ENCODE data around the gene BRCC3.
A peak's percentile ranks its signal among the peaks of the same experiment; 100 is the strongest.

The BRCC3 gene

GRCh38 chrX:155069414-155069813 is 1.9 kb upstream of the BRCC3 start:
- Histone ChIP-seq H3K9ac (ENCODE audit: insufficient read length) (no peak overlapping the region), H3K36me3 (ENCODE audit: insufficient read depth, low read length) (0 out of 2 replicates have a peak, but pooled peaks cover 3% of the 10 kb centered on the region), H3K9me3 (ENCODE audit: low read depth, low read length) (no peaks in the 10 kb centered on the region), H3K27ac (no peak overlapping the region), H3K4me3 (peak overlapping the region; percentile 86)
- DNase-seq (ENCODE audit: low read depth, low spot score), result no peak
- no peak for TF ChIP-seq EZH2 (IDR thresholded peaks at IDR 0.05)
- TF ChIP-seq FOXP2 (optimal IDR thresholded peaks at IDR 0.05; ENCODE audit: control extremely low read depth, extremely low read length, insufficient read depth), result no peak
- no peak for TF ChIP-seq POLR2AphosphoS5 (IDR thresholded peaks at IDR 0.05; ENCODE audit: borderline replicate concordance, low read depth, low read length)

- no peak for DNase-seq (ENCODE audit: low read depth, low spot score)
- no peaks in the 10 kb centered on the region for H3K9me3 ChIP-seq (ENCODE audit: low read depth, low read length)
- H3K9ac ChIP-seq (ENCODE audit: insufficient read length), result peak overlapping the region; percentile 75
- H3K36me3 ChIP-seq (ENCODE audit: insufficient read depth, low read length), result 0 out of 2 replicates have a peak, but pooled peaks cover 3% of the 10 kb centered on the region
- H3K27ac ChIP-seq, result no peak overlapping the region
- peak overlapping the region; percentile 86 for H3K4me3 ChIP-seq
- TF ChIP-seq POLR2AphosphoS5 (IDR thresholded peaks at IDR 0.05; ENCODE audit: borderline replicate concordance, low read depth, low read length) (no peak), EZH2 (IDR thresholded peaks at IDR 0.05) (no peak), FOXP2 (optimal IDR thresholded peaks at IDR 0.05; ENCODE audit: control extremely low read depth, extremely low read length, insufficient read depth) (no peak)
Measured at GRCh38 chrX:155070038-155070437, 1.3 kb upstream of the BRCC3 start.

- Histone ChIP-seq H3K36me3 (ENCODE audit: insufficient read depth, low read length) (peaks cover 8% of the 10 kb centered on the region; the same call in 1 of the 2 replicates), H3K9ac (ENCODE audit: insufficient read length) (peak overlapping the region; percentile 75), H3K4me3 (peak overlapping the region; percentile 86), H3K27ac (no peak overlapping the region), H3K9me3 (ENCODE audit: low read depth, low read length) (no peaks in the 10 kb centered on the region)
- no peak for TF ChIP-seq FOXP2 (optimal IDR thresholded peaks at IDR 0.05; ENCODE audit: control extremely low read depth, extremely low read length, insufficient read depth)
- TF ChIP-seq POLR2AphosphoS5 (IDR thresholded peaks at IDR 0.05; ENCODE audit: borderline replicate concordance, low read depth, low read length), result no peak
- TF ChIP-seq EZH2 (IDR thresholded peaks at IDR 0.05), result no peak
- DNase-seq (ENCODE audit: low read depth, low spot score), result no peak
Measured at GRCh38 chrX:155070663-155070974, 689 bp upstream of the BRCC3 start.

- no peaks in the 10 kb centered on the region for H3K9me3 ChIP-seq (ENCODE audit: low read depth, low read length)
- DNase-seq (ENCODE audit: low read depth, low spot score), result no peak
- no peak overlapping the region for H3K27ac ChIP-seq
Measured at GRCh38 chrX:155071694-155072280, 479 bp downstream of the BRCC3 start.

DNA sequence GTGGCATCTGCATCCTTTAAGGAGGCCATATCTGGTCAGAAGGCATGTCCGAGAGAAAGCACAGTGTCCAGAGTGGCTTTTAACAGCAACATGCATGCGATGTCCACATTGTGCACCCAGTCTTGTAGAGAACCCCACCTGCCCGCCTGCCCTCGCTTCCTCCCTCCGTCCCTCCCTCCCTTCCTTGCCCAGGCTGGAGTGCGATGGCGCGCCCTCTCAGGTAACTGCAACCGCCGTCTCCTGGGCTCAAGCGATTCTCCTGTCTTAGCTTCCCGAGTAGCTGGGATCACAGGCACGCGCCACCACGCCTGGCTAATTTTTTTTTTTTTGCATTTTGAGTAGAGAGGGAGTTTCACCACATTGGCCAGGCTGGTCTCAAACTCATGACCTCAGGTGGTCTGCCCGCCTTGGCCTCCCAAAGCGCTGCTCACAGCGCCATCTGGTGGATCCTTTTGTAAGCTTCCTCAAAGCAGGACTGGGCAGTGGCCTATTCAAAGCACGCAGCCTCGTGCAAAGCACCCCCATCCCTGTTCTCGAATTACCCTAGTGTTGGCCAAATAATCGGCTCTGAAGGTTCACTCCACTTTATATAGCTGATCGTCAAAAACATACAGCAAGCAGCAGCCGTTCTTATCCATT is 15.0 kb downstream of the BRCC3 start:
- no peak overlapping the region for H3K4me3 ChIP-seq
- TF ChIP-seq FOXP2 (optimal IDR thresholded peaks at IDR 0.05; ENCODE audit: control extremely low read depth, extremely low read length, insufficient read depth) (no peak), EZH2 (IDR thresholded peaks at IDR 0.05) (no peak), POLR2AphosphoS5 (IDR thresholded peaks at IDR 0.05; ENCODE audit: borderline replicate concordance, low read depth, low read length) (no peak)
- no peak overlapping the region for H3K9ac ChIP-seq (ENCODE audit: insufficient read length)
- peaks cover 3% of the 10 kb centered on the region; the same call in 1 of the 2 replicates for H3K36me3 ChIP-seq (ENCODE audit: insufficient read depth, low read length)
- H3K9me3 ChIP-seq (ENCODE audit: low read depth, low read length), result no peaks in the 10 kb centered on the region
- DNase-seq (ENCODE audit: low read depth, low spot score), result no peak
- no peak overlapping the region for H3K27ac ChIP-seq

More at GRCh38 chrX:155071694-155072280, 479 bp downstream of the BRCC3 start:
- H3K9ac ChIP-seq (ENCODE audit: insufficient read length), result peak overlapping the region; percentile 83
- H3K36me3 ChIP-seq (ENCODE audit: insufficient read depth, low read length), result peaks cover 10% of the 10 kb centered on the region; the same call in 1 of the 2 replicates
- TF ChIP-seq EZH2 (IDR thresholded peaks at IDR 0.05) (no peak), FOXP2 (optimal IDR thresholded peaks at IDR 0.05; ENCODE audit: control extremely low read depth, extremely low read length, insufficient read depth) (no peak)
- peak overlapping the region; percentile 85 for H3K4me3 ChIP-seq

GRCh38 chrX:155086961-155087735 is 15.8 kb downstream of the BRCC3 start:
- no peak for DNase-seq (ENCODE audit: low read depth, low spot score)
- no peak for TF ChIP-seq EZH2 (IDR thresholded peaks at IDR 0.05)
- no peak for TF ChIP-seq FOXP2 (optimal IDR thresholded peaks at IDR 0.05; ENCODE audit: control extremely low read depth, extremely low read length, insufficient read depth)
- TF ChIP-seq POLR2AphosphoS5 (IDR thresholded peaks at IDR 0.05; ENCODE audit: borderline replicate concordance, low read depth, low read length), result no peak
- no peak overlapping the region for H3K27ac ChIP-seq
- no peak overlapping the region for H3K9ac ChIP-seq (ENCODE audit: insufficient read length)
- H3K9me3 ChIP-seq (ENCODE audit: low read depth, low read length), result no peaks in the 10 kb centered on the region
- peaks cover 3% of the 10 kb centered on the region; the same call in 1 of the 2 replicates for H3K36me3 ChIP-seq (ENCODE audit: insufficient read depth, low read length)
- H3K4me3 ChIP-seq, result no peak overlapping the region

DNA sequence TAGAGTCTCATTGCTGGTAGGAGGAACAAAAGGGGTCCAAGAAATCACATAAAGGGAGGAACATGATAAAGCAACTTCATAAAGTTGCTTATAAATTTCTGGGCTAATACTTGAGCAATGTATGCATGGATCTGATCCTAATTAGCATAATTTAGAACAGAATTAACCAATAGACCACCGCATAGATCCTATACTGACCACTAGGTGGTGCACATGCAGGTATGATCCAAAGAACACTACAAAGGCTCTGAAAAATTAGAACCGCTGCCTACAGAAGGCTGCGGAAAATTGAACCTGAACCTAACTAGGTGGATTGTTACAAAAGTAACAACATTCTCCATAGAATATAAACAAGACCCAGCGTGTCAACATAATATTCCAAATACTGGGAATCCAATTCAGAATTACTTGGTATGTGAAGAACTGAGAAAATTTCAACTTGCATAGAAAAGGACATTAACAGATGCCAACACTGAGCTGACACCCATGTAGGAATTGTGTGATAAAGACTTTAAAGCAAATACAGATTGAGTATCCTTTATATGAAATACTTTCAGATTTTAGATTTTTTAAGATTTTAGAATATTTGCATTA is 23.3 kb downstream of the BRCC3 start:
- no peak for DNase-seq (ENCODE audit: low read depth, low spot score)
- Histone ChIP-seq H3K9ac (ENCODE audit: insufficient read length) (no peak overlapping the region), H3K27ac (no peak overlapping the region), H3K36me3 (ENCODE audit: insufficient read depth, low read length) (peaks cover 12% of the 10 kb centered on the region), H3K4me3 (no peak overlapping the region), H3K9me3 (ENCODE audit: low read depth, low read length) (no peaks in the 10 kb centered on the region)
- TF ChIP-seq POLR2AphosphoS5 (IDR thresholded peaks at IDR 0.05; ENCODE audit: borderline replicate concordance, low read depth, low read length), result no peak
- TF ChIP-seq FOXP2 (optimal IDR thresholded peaks at IDR 0.05; ENCODE audit: control extremely low read depth, extremely low read length, insufficient read depth), result no peak
- TF ChIP-seq EZH2 (IDR thresholded peaks at IDR 0.05), result no peak

- no peak for DNase-seq (ENCODE audit: low read depth, low spot score)
- H3K4me3 ChIP-seq, result no peak overlapping the region
- no peak for TF ChIP-seq FOXP2 (optimal IDR thresholded peaks at IDR 0.05; ENCODE audit: control extremely low read depth, extremely low read length, insufficient read depth)
- TF ChIP-seq POLR2AphosphoS5 (IDR thresholded peaks at IDR 0.05; ENCODE audit: borderline replicate concordance, low read depth, low read length), result no peak
- TF ChIP-seq EZH2 (IDR thresholded peaks at IDR 0.05), result no peak
- peaks cover 10% of the 10 kb centered on the region; the same call in 1 of the 2 replicates for H3K36me3 ChIP-seq (ENCODE audit: insufficient read depth, low read length)
- no peak overlapping the region for H3K9ac ChIP-seq (ENCODE audit: insufficient read length)
- H3K9me3 ChIP-seq (ENCODE audit: low read depth, low read length), result no peaks in the 10 kb centered on the region
- no peak overlapping the region for H3K27ac ChIP-seq
Measured at GRCh38 chrX:155105919-155106318, 34.6 kb downstream of the BRCC3 start.
